Neutrophil (primary cell): ENCODE data around the gene ZNF362.

Source experiments
- H3K27ac ChIP-seq: fragments of 200-600 bp; sonication (generic); 2 replicates; pipeline ENCODE4 v1.5.1; 2016; ENCODE audit warnings: mild to moderate bottlenecking, moderate library complexity
- H3K27me3 ChIP-seq: fragments of 200-600 bp; sonication (generic); 2 replicates; pipeline ENCODE4 v1.6.0; 2016; ENCODE audit warnings: mild to moderate bottlenecking
- H3K36me3 ChIP-seq: fragments of 200-600 bp; sonication (generic); 2 replicates; pipeline ENCODE4 v1.5.1; 2017
- H3K4me1 ChIP-seq, 2 experiments: fragments of 200-600 bp in 1 of 2; sonication (generic) in 1 of 2; 1 replicate in 1 of 2; 2 replicates in 1 of 2; pipeline versions ENCODE4 v1.5.1 to v1.6.1; 2013 to 2016; ENCODE audit warnings: low read depth in 1 of 2, low read length in 1 of 2, mild to moderate bottlenecking in 1 of 2, moderate library complexity in 1 of 2; ENCODE audit not compliant: control insufficient read depth in 1 of 2, insufficient read depth in 1 of 2
- H3K4me3 ChIP-seq, 2 experiments: fragments of 200-600 bp in 1 of 2; sonication (generic) in 1 of 2; 1 replicate in 1 of 2; 2 replicates in 1 of 2; pipeline ENCODE4 v1.5.1; 2013 to 2016; ENCODE audit warnings: low read depth in 1 of 2, low read length in 1 of 2, mild to moderate bottlenecking in 1 of 2, moderate library complexity in 1 of 2
- H3K9me3 ChIP-seq: fragments of 200-600 bp; sonication (generic); 2 replicates; pipeline ENCODE4 v1.5.1; 2016
- CTCF ChIP-seq: fragments of 200-600 bp; sonication (generic); IDR thresholded peaks from 2 replicates; pipeline ENCODE4 v1.5.1; 2016; ENCODE audit warnings: antibody characterized with exemption

ZNF362 gene

DNA sequence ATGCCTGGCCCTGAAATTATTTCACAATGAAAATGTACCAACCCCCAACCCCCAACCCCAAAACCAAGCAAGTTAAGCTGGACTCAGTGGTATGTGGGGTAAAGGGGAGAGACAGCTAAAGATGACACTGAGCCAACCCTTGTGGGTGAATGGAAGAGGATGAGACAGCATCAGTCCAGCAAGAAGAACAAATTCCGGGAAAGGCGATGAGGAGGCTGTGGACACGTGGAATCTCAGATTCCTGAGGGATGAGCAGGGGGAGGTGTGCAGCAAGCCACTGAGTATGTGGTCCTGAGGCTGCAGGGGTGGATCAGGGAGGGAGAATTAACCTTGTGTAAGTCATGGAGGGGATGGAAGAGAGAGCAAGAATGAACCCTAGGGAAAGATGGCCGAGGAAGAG, 14.4 kb upstream of the ZNF362 start:
- H3K36me3 ChIP-seq, result no peaks in the 10 kb centered on the region
- TF ChIP-seq CTCF, result no peak
- H3K9me3 ChIP-seq, result no peaks in the 10 kb centered on the region
- no peak overlapping the region for H3K4me3 ChIP-seq
- no peaks in the 10 kb centered on the region for H3K4me1 ChIP-seq
- no peak overlapping the region for H3K27ac ChIP-seq
- H3K27me3 ChIP-seq, result peaks cover 27% of the 10 kb centered on the region

GRCh38 chr1:33242652-33243051, 13.6 kb upstream of the ZNF362 start:
- Histone ChIP-seq H3K9me3 (no peaks in the 10 kb centered on the region), H3K36me3 (no peaks in the 10 kb centered on the region), H3K4me1 (no peaks in the 10 kb centered on the region), H3K4me3 (no peak overlapping the region), H3K27ac (no peak overlapping the region), H3K27me3 (peaks cover 29% of the 10 kb centered on the region)
- TF ChIP-seq CTCF, result no peak

GRCh38 chr1:33244143-33244808, 12.0 kb upstream of the ZNF362 start:
- no peaks in the 10 kb centered on the region for H3K4me1 ChIP-seq
- H3K27ac ChIP-seq, result no peak overlapping the region
- H3K27me3 ChIP-seq, result peaks cover 45% of the 10 kb centered on the region
- no peaks in the 10 kb centered on the region for H3K36me3 ChIP-seq
- TF ChIP-seq CTCF, result no peak
- no peak overlapping the region for H3K4me3 ChIP-seq
- no peaks in the 10 kb centered on the region for H3K9me3 ChIP-seq

DNA sequence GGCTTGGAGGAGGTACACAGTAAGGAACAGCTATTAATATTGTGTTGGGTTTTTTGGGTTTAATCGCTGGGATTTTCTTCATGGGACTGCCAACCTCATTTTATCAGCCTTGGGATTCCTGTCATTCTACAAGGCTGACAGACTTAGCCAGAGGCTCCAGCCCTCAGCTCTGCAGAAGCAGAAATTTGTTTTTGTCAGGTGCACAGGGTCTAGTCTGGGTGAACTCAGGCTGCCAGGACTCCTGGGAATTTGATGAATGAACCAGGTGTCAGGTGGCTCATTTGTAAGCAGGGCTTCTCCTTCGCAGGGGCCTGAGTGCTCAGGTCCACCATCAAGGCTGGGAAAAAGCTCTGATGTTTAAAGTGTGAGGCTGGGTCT, 11.5 kb upstream of the ZNF362 start:
- Histone ChIP-seq H3K9me3 (no peaks in the 10 kb centered on the region), H3K4me3 (no peak overlapping the region)

GRCh38 chr1:33246171-33246570, 10.1 kb upstream of the ZNF362 start:
- H3K27ac ChIP-seq, result no peak overlapping the region
- peaks cover 39% of the 10 kb centered on the region for H3K27me3 ChIP-seq
- H3K4me3 ChIP-seq, result no peak overlapping the region
- H3K9me3 ChIP-seq, result no peaks in the 10 kb centered on the region
- H3K36me3 ChIP-seq, result no peaks in the 10 kb centered on the region
- H3K4me1 ChIP-seq, result no peaks in the 10 kb centered on the region
- no peak for TF ChIP-seq CTCF

More for the DNA sequence above, 11.5 kb upstream of the ZNF362 start:
- no peak for TF ChIP-seq CTCF
- no peak overlapping the region for H3K27ac ChIP-seq
- peaks cover 45% of the 10 kb centered on the region for H3K27me3 ChIP-seq
- H3K4me1 ChIP-seq, result no peaks in the 10 kb centered on the region
- no peaks in the 10 kb centered on the region for H3K36me3 ChIP-seq
